HCT116 (cell line): ENCODE data around the gene PAX5. TPM values are rescaled to one million over a fixed set of nuclear protein-coding genes. Genes with fewer than 3 reads are reported as not detected.

ENCODE experiments used
- ATAC-seq: fragments of 200-7000 bp; cut with Tn5 transposase; 2 replicates; pipeline ENCODE4 v1.9.1; 2020; ENCODE audit warnings: mild to moderate bottlenecking, moderate library complexity
- BruUV-seq: library from RNA; stranded (reverse); fragments of 400-500 nt; replicated peaks from 2 replicates; lab custom pipeline; 2021; lab: Mats Ljungman, UMichigan
- CTCF ChIA-PET: fragments of 300-600 bp; sonication (Branson Sonifier 250); formaldehyde crosslinking; loops from one replicate; lab custom pipeline; 2021; ENCODE audit warnings: antibody characterized with exemption; lab: Charles Lee
- POLR2A ChIA-PET: fragments of 300-600, 350-600 bp; sonication (Branson Sonifier 250); formaldehyde crosslinking; loops from one replicate; lab custom pipeline; 2021; ENCODE audit warnings: antibody characterized with exemption; lab: Charles Lee
- RAD21 ChIA-PET, 2 experiments: fragments of 300-600 bp; sonication (Branson Sonifier 250); formaldehyde crosslinking; loops; one replicate each; lab custom pipeline; 2023; ENCODE audit warnings: low total read pairs in 2 of 2; ENCODE audit not compliant: uncharacterized antibody in 2 of 2, unreplicated experiment in 2 of 2, low non-redundant PET in 1 of 2; lab: Charles Lee
- DNase-seq: peaks from one replicate; pipeline ENCODE4 v3.0.0-alpha.2; 2010; ENCODE audit warnings: low read depth, low spot score
- H2AFZ ChIP-seq: fragments of 200-600 bp; shearing (Covaris generic), sonication (generic); 2 replicates; pipeline ENCODE4 v1.6.1; 2017; ENCODE audit warnings: low read depth, mixed run types, mixed read lengths, antibody characterized with exemption, low read length; ENCODE audit not compliant: poor library complexity, severe bottlenecking
- H3K27ac ChIP-seq: 2 replicates; pipeline ENCODE4 v1.5.1; 2012; ENCODE audit warnings: low read depth, low read length
- H3K27me3 ChIP-seq: fragments of 200-600 bp; sonication (generic); 2 replicates; pipeline ENCODE4 v1.6.1; 2016; ENCODE audit warnings: mixed run types, low read length, mixed read lengths; ENCODE audit not compliant: insufficient read depth
- H3K36me3 ChIP-seq, 2 experiments: fragments of 200-500 bp in 1 of 2; fragments of 200-600 bp in 1 of 2; sonication (Bioruptor generic) in 1 of 2; sonication (generic) in 1 of 2; 2 replicates each; pipeline versions ENCODE4 v1.5.1 to v1.6.1; 2014 to 2016; ENCODE audit warnings: low read length in 2 of 2, inconsistent platforms in 1 of 2, mixed read lengths in 1 of 2, mixed run types in 1 of 2; ENCODE audit not compliant: insufficient read depth in 2 of 2, control insufficient read depth in 1 of 2
- H3K4me1 ChIP-seq, 2 experiments: fragments of 200-600 bp in 1 of 2; sonication (generic) in 1 of 2; 2 replicates each; pipeline versions ENCODE4 v1.5.1 to v1.6.1; 2012 to 2017; ENCODE audit warnings: low read length in 2 of 2, inconsistent platforms in 1 of 2, mild to moderate bottlenecking in 1 of 2, mixed read lengths in 1 of 2, mixed run types in 1 of 2, moderate library complexity in 1 of 2; ENCODE audit not compliant: insufficient read depth in 2 of 2, control insufficient read depth in 1 of 2
- H3K4me2 ChIP-seq: fragments of 200-600 bp; sonication (generic); 2 replicates; pipeline ENCODE4 v1.6.1; 2017; ENCODE audit warnings: mixed run types, low read length, mixed read lengths
- H3K4me3 ChIP-seq, 2 experiments: fragments of 200-600 bp in 1 of 2; sonication (generic) in 1 of 2; replicated peaks in 1 of 2; 2 replicates each; pipeline ENCODE4 v1.5.1; 2011 to 2016; ENCODE audit warnings: low read length in 2 of 2, control low read depth in 1 of 2, low read depth in 1 of 2, mild to moderate bottlenecking in 1 of 2, mixed read lengths in 1 of 2, mixed run types in 1 of 2
- H3K79me2 ChIP-seq: fragments of 200-600 bp; sonication (generic); 2 replicates; pipeline ENCODE4 v1.6.1; 2017; ENCODE audit warnings: mild to moderate bottlenecking, mixed run types, low read length, moderate library complexity, mixed read lengths; ENCODE audit not compliant: insufficient read depth
- H3K9ac ChIP-seq: fragments of 200-600 bp; sonication (generic); 2 replicates; pipeline ENCODE4 v1.6.1; 2016; ENCODE audit warnings: low read length, mixed read lengths
- H3K9me2 ChIP-seq: fragments of 200-600 bp; sonication (generic), shearing (Covaris generic); 2 replicates; pipeline ENCODE4 v1.6.1; 2017; ENCODE audit warnings: mixed run types, mild to moderate bottlenecking, moderate library complexity; ENCODE audit not compliant: insufficient read depth
- H3K9me3 ChIP-seq, 2 experiments: fragments of 200-500 bp in 1 of 2; fragments of 200-600 bp in 1 of 2; sonication (Bioruptor generic) in 1 of 2; sonication (generic) in 1 of 2; 2 replicates each; pipeline ENCODE4 v1.6.1; 2014 to 2017; ENCODE audit warnings: low read length in 2 of 2, mixed read lengths in 2 of 2, inconsistent platforms in 1 of 2, low read depth in 1 of 2, mild to moderate bottlenecking in 1 of 2, mixed run types in 1 of 2, moderate library complexity in 1 of 2; ENCODE audit not compliant: control insufficient read depth in 1 of 2, insufficient read depth in 1 of 2
- H4K20me1 ChIP-seq: fragments of 200-600 bp; sonication (generic), shearing (Covaris generic); 2 replicates; pipeline ENCODE4 v1.6.1; 2017; ENCODE audit warnings: mixed run types, mild to moderate bottlenecking, moderate library complexity; ENCODE audit not compliant: insufficient read depth
- EGR1 ChIP-seq: IDR thresholded peaks from 2 replicates; pipeline ENCODE4 v1.6.1; 2012; ENCODE audit warnings: low read depth
- ELF1 ChIP-seq: IDR thresholded peaks from 2 replicates; pipeline ENCODE4 v1.6.1; 2012; ENCODE audit warnings: low read depth, borderline replicate concordance
- EZH2phosphoT487 ChIP-seq: fragments of 200-600 bp; IDR thresholded peaks from 2 replicates; pipeline ENCODE4 v1.6.1; 2018; ENCODE audit warnings: antibody characterized with exemption, borderline replicate concordance
- JUND ChIP-seq: IDR thresholded peaks from 2 replicates; pipeline ENCODE4 v1.6.1; 2012
- POLR2A ChIP-seq: IDR thresholded peaks from 2 replicates; pipeline ENCODE4 v1.7.0; 2011; ENCODE audit warnings: borderline replicate concordance; ENCODE audit not compliant: insufficient read depth, insufficient read length; ENCODE audit errors: extremely low read depth
- POLR2AphosphoS5 ChIP-seq: IDR thresholded peaks from 2 replicates; pipeline ENCODE4 v1.6.1; 2011; ENCODE audit warnings: mild to moderate bottlenecking, low read depth, low read length, moderate library complexity
- RAD21 ChIP-seq: IDR thresholded peaks from 2 replicates; pipeline ENCODE4 v1.6.1; 2012; ENCODE audit warnings: low read depth, mild to moderate bottlenecking
- SIN3A ChIP-seq: IDR thresholded peaks from 2 replicates; pipeline ENCODE4 v1.6.1; 2012; ENCODE audit warnings: low read depth
- SRF ChIP-seq: IDR thresholded peaks from 2 replicates; pipeline ENCODE4 v1.6.1; 2012; ENCODE audit warnings: low read depth
- ZNF274 ChIP-seq: fragments of 200-500 bp; sonication (Bioruptor generic); IDR thresholded peaks from 2 replicates; pipeline ENCODE4 v1.6.1; 2014; ENCODE audit warnings: mild to moderate bottlenecking, low read depth, low read length, inconsistent platforms
- intact Hi-C: fragments of 100-400 bp; cut with micrococcal nuclease; formaldehyde crosslinking; loops from 2 replicates; pipeline ENCODE4 v1.10.0; 2022
- total RNA-seq: library from RNA; stranded (reverse); gene quantifications from one replicate; pipeline ENCODE4 v1.2.1, GENCODE V29; 2021; ENCODE audit not compliant: unreplicated experiment
- TF ChIP-seq, protein P1 (sequence below): IDR thresholded peaks from 2 replicates; pipeline ENCODE4 v1.6.1; 2012
- TF ChIP-seq, protein P2 (sequence below), 3 experiments: fragments of 200-600 bp in 1 of 3; sonication (generic) in 1 of 3; IDR thresholded peaks in 2 of 3; conservative IDR thresholded peaks in 1 of 3; 2 replicates each; pipeline ENCODE4 v1.5.1; 2012 to 2017; ENCODE audit warnings: low read depth in 2 of 3, low read length in 2 of 3, antibody characterized with exemption in 1 of 3, borderline replicate concordance in 1 of 3, control low read depth in 1 of 3, mild to moderate bottlenecking in 1 of 3, mixed read lengths in 1 of 3, mixed run types in 1 of 3, moderate library complexity in 1 of 3; ENCODE audit not compliant: insufficient read depth in 1 of 3
- TF ChIP-seq, protein P3 (sequence below): IDR thresholded peaks from 2 replicates; pipeline ENCODE4 v1.6.1; 2012; ENCODE audit warnings: low read depth

The PAX5 gene
- total RNA-seq, 1 experiment from 2014 or later = 0.17 TPM

DNA sequence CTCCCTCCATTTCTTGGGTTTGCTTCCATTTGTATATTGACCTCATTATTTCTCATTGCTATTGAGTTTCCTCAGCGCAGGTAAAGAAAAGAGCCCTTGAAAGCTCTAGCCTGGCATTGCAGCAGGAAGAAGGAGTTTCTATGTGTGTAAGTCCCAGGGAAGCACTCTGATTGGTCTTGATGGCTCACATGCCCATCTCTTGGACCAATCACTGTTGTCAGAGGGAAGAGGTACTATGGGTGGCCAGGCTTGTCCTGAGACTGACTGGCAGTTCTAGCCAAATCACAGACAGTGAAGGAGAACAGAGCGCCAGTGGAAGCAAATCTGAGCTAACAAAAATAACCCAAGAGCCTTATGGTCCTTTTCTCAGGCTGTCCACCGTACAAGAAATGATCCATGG lies 219.0 kb downstream of the PAX5 start (continued):
- TF ChIP-seq EZH2phosphoT487 (no peak), POLR2AphosphoS5 (no peak), EGR1 (no peak), ELF1 (no peak)

DNA sequence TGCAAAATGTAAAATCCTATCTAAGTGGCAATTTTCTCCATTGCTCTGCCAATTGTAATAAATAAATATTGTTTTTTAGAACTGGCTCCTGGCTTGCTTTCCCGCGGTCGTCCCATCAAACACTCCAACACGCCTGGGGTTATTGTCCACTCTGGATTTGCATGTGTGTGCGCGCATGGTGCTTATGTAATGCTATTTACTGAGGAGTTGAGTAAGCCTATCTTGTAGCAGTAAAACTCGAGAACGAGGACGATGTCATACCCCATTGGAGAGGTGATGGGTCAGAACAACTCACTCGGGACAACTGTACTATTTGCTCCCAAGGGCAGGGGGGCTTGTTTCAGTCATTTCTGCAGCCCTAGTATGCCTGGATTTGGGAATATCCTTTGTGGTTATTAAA lies 220.9 kb downstream of the PAX5 start:
- intact Hi-C loops = no loop called here
- Histone ChIP-seq H3K9me3 (no peaks in the 10 kb centered on the region), H3K79me2 (no peaks in the 10 kb centered on the region), H3K4me2 (no peak overlapping the region), H3K4me3 (no peak overlapping the region), H3K9me2 (no peaks in the 10 kb centered on the region), H2AFZ (no peak overlapping the region), H3K4me1 (no peaks in the 10 kb centered on the region), H3K9ac (no peak overlapping the region), H4K20me1 (no peaks in the 10 kb centered on the region), H3K27ac (no peak overlapping the region), H3K36me3 (no peaks in the 10 kb centered on the region), H3K27me3 (peaks cover 12% of the 10 kb centered on the region)
- DNase-seq (no peak), ATAC-seq (no peak)
- ChIA-PET RAD21 (no interaction called here), CTCF (no interaction called here), POLR2A (no interaction called here)
- TF ChIP-seq EGR1 = no peak
- TF ChIP-seq ZNF274 = no peak
- no peak for TF ChIP-seq POLR2A
- TF ChIP-seq JUND = no peak
- TF ChIP-seq, protein P1, sequence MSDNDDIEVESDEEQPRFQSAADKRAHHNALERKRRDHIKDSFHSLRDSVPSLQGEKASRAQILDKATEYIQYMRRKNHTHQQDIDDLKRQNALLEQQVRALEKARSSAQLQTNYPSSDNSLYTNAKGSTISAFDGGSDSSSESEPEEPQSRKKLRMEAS = no peak
- TF ChIP-seq, protein P2, sequence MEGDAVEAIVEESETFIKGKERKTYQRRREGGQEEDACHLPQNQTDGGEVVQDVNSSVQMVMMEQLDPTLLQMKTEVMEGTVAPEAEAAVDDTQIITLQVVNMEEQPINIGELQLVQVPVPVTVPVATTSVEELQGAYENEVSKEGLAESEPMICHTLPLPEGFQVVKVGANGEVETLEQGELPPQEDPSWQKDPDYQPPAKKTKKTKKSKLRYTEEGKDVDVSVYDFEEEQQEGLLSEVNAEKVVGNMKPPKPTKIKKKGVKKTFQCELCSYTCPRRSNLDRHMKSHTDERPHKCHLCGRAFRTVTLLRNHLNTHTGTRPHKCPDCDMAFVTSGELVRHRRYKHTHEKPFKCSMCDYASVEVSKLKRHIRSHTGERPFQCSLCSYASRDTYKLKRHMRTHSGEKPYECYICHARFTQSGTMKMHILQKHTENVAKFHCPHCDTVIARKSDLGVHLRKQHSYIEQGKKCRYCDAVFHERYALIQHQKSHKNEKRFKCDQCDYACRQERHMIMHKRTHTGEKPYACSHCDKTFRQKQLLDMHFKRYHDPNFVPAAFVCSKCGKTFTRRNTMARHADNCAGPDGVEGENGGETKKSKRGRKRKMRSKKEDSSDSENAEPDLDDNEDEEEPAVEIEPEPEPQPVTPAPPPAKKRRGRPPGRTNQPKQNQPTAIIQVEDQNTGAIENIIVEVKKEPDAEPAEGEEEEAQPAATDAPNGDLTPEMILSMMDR (IDR thresholded peaks at IDR 0.05 in 2 of 3, conservative IDR thresholded peaks at IDR 0.05 in 1 of 3; ENCODE audit: borderline replicate concordance in 1 of 3, insufficient read depth in 1 of 3, low read depth in 2 of 3, low read length in 2 of 3) = no peak
- TF ChIP-seq, protein P3, sequence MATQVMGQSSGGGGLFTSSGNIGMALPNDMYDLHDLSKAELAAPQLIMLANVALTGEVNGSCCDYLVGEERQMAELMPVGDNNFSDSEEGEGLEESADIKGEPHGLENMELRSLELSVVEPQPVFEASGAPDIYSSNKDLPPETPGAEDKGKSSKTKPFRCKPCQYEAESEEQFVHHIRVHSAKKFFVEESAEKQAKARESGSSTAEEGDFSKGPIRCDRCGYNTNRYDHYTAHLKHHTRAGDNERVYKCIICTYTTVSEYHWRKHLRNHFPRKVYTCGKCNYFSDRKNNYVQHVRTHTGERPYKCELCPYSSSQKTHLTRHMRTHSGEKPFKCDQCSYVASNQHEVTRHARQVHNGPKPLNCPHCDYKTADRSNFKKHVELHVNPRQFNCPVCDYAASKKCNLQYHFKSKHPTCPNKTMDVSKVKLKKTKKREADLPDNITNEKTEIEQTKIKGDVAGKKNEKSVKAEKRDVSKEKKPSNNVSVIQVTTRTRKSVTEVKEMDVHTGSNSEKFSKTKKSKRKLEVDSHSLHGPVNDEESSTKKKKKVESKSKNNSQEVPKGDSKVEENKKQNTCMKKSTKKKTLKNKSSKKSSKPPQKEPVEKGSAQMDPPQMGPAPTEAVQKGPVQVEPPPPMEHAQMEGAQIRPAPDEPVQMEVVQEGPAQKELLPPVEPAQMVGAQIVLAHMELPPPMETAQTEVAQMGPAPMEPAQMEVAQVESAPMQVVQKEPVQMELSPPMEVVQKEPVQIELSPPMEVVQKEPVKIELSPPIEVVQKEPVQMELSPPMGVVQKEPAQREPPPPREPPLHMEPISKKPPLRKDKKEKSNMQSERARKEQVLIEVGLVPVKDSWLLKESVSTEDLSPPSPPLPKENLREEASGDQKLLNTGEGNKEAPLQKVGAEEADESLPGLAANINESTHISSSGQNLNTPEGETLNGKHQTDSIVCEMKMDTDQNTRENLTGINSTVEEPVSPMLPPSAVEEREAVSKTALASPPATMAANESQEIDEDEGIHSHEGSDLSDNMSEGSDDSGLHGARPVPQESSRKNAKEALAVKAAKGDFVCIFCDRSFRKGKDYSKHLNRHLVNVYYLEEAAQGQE = no peak
- TF ChIP-seq SRF = no peak
- TF ChIP-seq SIN3A = no peak
- TF ChIP-seq RAD21 = no peak
- BruUV-seq = no TSS peak
